Measurements from ENCODE around the gene C1orf56.

The C1orf56 gene

GRCh38 chr1:151009206-151009587 is 38.4 kb upstream of the C1orf56 start:
- no peak for DNase-seq (ENCODE audit: extremely low read depth, low read depth)
- TF ChIP-seq CTCF (IDR thresholded peaks at IDR 0.05; ENCODE audit: low read depth, low read length): no peak

- TF ChIP-seq CTCF (IDR thresholded peaks at IDR 0.05; ENCODE audit: low read depth, low read length): no peak
- DNase-seq (ENCODE audit: extremely low read depth, low read depth): no peak
These were observed 37.7 kb upstream of the C1orf56 start for GRCh38 chr1:151009674-151010345.

- TF ChIP-seq CTCF (IDR thresholded peaks at IDR 0.05; ENCODE audit: low read depth, low read length): no peak
- no peak for DNase-seq (ENCODE audit: extremely low read depth, low read depth)
These were observed 37.2 kb upstream of the C1orf56 start for GRCh38 chr1:151010346-151010726.

- no peak for DNase-seq (ENCODE audit: extremely low read depth, low read depth)
- TF ChIP-seq CTCF (IDR thresholded peaks at IDR 0.05; ENCODE audit: low read depth, low read length): no peak
These were observed 36.2 kb upstream of the C1orf56 start for GRCh38 chr1:151011154-151011850.

GRCh38 chr1:151012684-151013471 is 34.7 kb upstream of the C1orf56 start:
- no peak for DNase-seq (ENCODE audit: extremely low read depth, low read depth)
- TF ChIP-seq CTCF (IDR thresholded peaks at IDR 0.05; ENCODE audit: low read depth, low read length): no peak

- no peak for TF ChIP-seq CTCF (IDR thresholded peaks at IDR 0.05; ENCODE audit: low read depth, low read length)
- no peak for DNase-seq (ENCODE audit: extremely low read depth, low read depth)
These were observed 34.0 kb upstream of the C1orf56 start for GRCh38 chr1:151013518-151013917.

Data from AG09319 (cell line).